Measurements from ENCODE around the gene ABHD12.
"Not testable (repeated sequence)": the region's sequence is repeated elsewhere in the genome, so short reads cannot be mapped to it uniquely, and the experiment has no call there.

Gene ABHD12

GRCh38 chr20:25390538-25391528 is at the start of gene ABHD12:
Gene ABHD12 (minus strand): TSS chr20:25390835. CDS start chr20:25390703, 132 bp downstream.
- peak; percentile 96 for DNase-seq (ENCODE audit: low spot score)

DNA sequence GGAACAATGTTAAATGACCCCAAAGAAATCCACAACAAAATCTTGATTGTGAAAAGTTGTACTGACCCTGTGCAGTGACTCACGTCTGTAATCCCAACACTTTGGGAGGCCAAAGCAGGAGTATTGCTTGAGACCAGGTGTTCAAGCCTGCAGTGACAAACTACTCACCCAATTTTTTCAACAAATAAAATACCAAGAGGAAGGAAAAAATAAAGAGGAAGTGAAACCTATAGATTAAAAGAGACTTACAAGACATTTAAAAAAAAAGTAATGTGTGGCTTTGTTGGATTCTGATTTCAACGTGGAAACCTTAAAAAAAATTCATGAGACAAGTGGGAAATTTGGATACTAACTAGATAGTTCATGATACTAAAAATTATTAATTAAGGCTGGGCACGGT is 48.7 kb upstream of the ABHD12 start:
- DNase-seq (ENCODE audit: low spot score), result no peak

DNA sequence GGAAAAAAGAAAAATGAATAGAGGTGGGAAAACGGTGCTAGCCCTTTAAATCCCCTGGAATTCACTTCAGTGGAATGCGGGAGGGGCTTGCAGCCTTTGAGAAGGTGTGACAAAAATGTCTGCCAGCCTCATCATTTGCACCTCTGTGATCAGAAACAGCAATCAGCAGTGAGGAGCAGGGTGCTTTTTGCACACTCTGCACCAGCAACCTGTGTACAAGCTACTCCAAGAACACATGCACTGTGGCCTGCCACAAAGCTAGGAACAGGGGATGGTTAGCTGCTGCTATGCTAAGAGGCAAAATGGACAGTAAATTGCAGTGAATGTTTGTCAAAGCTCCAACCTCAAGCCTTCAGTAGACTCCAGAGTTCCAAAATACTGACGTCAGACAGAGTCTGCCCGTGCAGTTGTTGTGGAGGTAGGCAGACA is 46.5 kb upstream of the ABHD12 start:
- no peak for DNase-seq (ENCODE audit: low spot score)

DNA sequence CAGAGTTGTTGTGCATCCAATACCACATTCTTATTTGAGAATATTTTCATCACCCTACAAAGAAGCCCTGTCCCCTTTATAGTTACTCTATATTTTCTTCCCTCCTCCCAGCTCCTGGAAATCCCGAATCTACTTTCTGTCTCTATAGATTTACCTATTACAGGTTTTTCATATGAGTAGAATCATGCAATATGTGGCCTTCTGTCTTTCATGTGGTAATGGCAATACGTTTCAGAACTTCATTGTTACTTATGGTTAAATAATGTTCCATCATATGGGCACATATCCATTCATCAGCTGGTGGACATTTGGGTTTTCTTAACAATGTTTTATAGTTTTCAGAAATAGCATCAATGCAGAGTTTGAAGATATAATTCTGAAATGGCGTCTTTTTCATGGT is 33.9 kb upstream of the ABHD12 start:
- DNase-seq (ENCODE audit: low spot score), result no peak

- DNase-seq (ENCODE audit: low spot score), result no peak
Measured at GRCh38 chr20:25422032-25422431, 31.4 kb upstream of the ABHD12 start.

DNA sequence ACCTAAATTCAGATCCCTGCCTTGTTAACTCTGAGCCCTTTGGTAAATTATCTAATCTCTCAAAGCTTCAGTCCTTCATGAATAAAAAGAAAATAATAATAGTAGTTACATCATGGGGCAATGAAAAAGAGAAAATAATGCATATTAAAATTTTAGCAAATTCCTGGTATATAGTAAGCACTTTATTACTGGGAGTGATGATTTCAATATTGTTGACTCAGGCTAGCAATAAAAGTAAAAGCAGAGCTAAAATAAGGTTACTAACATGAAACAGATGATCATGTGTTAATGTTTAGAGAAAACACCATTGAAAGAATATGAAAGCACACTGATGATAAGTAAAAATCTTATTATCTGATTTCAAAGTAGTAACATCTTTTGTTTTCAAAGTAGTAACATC is 30.5 kb upstream of the ABHD12 start:
- DNase-seq (ENCODE audit: low spot score), result no peak

DNA sequence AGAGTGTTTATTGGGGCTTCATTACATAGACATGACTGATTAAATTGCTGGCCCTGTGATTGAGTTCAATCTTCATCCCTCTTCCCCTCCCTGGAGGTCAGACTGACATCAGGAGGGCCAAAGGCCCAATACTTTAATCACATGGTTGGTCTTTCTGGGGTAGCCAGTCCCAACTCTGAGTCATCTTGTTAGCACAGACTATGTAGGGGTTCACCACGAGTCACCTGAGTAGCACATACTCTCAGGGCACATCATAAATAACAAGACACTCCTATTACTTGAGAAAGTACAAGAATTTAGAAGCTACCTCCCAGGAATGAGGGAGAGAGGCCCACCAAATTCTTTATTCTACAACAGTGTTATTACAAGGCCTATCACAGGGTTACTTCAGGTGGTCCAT is 28.1 kb upstream of the ABHD12 start:
- DNase-seq (ENCODE audit: low spot score), result no peak

DNA sequence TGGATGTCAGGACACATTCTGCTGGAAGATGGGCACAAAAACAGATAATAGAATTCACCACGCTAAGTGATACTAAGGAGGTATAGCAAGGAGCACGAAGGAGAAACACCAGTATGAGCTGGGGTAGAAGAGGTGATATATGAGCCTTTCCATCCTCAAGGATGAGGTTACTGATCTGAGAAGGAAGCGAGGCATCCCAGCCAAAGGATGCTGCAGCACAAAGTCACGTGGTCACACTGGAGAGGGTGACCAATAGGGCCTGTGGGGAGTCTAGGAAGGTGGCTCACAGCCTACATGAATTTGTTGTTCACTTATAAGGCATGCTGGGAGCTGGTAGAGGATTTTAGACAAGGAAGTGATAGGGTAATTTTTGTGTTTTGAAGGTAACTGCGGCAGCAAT is 18.3 kb upstream of the ABHD12 start:
- no peak for DNase-seq (ENCODE audit: low spot score)

- no peak for DNase-seq (ENCODE audit: low spot score)
Measured at GRCh38 chr20:25408170-25408547, 17.5 kb upstream of the ABHD12 start.

GRCh38 chr20:25407311-25408169 is 16.9 kb upstream of the ABHD12 start, which contains the start of gene GINS1:
Gene GINS1 (plus strand): TSS chr20:25407673. CDS start chr20:25407821, 148 bp downstream.
- DNase-seq (ENCODE audit: low spot score), result peak; percentile 71

DNA sequence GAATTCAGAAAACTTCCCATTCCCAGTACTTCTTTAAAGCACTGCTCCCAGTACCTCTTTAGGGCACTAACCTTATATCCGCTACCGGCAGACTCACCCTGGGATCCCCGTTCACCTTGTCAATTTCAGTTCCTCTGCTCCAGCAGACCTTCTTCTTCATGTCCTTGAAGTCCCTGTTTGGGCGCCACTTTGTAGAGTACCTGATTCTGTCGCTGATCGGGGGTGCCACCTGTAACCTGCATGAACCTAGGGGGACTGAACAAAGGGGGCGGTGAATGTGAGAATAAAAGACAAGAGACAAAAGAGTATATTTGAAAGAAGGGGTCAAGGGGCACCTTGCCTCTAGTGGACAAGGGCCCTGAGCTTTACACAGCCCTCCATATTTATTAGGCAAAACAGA is 11.9 kb upstream of the ABHD12 start:
- DNase-seq (ENCODE audit: low spot score), result no peak

- not testable (repeated sequence) for DNase-seq (ENCODE audit: low spot score)
Measured at GRCh38 chr20:25400291-25400732, 9.7 kb upstream of the ABHD12 start.

DNA sequence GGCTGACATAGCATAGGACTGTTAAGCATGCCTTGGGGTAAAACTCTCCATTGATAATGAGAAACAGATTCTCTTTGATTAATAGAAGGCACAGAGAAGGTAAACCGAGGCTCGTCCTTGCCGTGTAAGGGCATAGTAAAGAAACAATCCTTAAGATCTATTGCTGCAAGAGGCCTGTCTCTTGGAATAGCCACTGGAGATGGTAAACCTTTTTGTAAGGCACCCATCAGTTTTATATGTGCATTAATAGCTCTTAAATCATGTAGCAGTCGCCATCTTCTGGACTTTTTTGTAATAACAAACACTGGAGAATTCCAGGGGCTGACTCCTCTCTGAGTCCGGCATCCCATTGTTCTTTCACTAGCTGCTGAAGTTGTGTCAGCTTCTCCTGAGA is 8.4 kb upstream of the ABHD12 start:
- DNase-seq (ENCODE audit: low spot score), result peak; percentile 87

GRCh38 chr20:25398376-25399036 is 7.9 kb upstream of the ABHD12 start:
- DNase-seq (ENCODE audit: low spot score), result no peak

DNA sequence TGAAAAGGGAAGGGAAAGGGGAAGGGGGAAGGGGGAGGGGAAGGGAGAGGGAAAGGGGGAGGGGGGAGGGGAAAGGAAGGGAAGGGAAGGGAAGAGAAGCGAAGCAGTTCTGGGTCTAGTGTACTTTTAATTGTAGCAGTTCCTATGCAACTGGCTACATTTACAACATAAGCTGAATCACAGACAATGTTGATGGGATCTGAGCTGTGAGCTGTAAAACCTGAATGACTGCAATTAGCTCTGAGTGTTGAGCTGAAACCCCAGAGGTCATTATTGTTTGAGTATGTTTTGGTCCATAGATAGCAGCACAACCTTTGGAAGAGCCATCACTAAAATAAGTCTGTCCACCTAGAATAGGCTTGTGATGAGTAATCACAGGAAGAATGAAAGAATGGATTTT is 7.2 kb upstream of the ABHD12 start:
- DNase-seq (ENCODE audit: low spot score), result no peak

GRCh38 chr20:25397096-25397495 is 6.5 kb upstream of the ABHD12 start:
- DNase-seq (ENCODE audit: low spot score), result no peak

DNA sequence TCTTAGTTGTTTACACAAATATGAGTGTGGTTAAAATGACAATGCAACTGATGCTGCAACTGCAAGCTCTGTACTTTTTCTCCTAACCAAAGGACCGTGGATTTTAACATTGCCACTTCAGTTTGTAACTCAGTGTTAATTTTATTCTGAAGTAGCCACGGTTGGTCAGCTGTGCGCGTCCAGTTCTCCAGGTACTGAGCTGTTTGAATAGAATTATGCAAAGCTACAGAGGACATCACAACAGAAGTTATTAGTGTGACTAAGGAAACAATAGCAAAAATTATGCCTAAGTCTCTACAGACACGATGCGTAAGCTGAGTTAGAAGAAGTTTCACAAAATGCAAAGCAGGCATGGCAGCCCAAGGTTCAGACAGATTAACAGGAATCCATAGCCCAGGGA is 4.4 kb upstream of the ABHD12 start:
- no peak for DNase-seq (ENCODE audit: low spot score)

DNA sequence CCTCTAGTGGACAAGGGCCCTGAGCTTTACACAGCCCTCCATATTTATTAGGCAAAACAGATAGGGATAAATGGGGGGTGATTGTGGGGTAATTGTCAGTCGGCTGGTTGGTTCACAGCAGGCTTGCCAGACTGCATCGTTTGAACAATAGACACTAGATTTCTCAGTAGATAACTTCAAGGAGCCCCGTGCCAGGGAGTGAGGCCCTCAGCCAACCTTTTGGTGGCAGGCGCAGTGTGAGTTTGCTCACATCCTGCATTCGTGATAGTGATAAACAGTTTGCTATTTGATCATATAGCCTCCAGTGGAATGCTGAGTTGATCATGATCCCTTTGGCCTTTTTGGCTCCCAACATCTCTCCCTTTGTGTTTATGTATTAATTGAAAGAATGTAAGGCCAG is 3.6 kb upstream of the ABHD12 start:
- DNase-seq (ENCODE audit: low spot score), result no peak

DNA sequence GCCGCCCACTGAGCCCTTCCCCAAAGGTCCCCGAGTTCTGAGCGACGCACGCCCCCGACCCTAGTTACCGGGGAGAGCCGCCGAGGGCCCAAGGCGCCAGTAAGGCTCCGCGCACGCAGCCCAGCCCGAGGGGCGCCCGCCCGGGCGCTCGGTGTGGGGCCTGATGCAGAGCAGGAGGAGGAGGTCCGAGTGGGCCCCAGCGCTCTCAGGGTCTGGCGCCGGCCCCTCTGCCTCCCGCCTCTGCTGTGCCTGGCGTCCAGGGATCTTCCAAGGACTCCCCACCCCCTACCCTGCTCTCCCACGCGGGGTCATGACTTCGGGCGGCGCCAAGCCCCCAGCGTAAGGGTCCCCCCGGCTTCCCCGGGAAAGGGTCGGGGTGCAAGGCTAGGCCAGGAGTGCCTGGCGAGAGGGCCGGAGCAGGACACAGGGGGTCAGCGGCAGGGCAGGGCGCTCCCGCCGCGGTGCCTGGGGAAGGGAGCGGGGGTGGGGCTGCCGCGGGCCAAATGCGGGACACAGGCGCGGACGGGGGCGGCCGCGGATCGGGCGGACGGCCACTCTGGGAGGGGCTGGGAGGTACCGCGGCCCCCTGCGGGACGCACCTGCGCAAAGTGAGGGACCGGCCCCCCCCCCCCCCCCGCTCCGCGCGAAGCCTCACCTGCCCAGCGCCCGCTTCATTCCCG is 637 bp downstream of the ABHD12 start:
- DNase-seq (ENCODE audit: low spot score), result no peak

DNA sequence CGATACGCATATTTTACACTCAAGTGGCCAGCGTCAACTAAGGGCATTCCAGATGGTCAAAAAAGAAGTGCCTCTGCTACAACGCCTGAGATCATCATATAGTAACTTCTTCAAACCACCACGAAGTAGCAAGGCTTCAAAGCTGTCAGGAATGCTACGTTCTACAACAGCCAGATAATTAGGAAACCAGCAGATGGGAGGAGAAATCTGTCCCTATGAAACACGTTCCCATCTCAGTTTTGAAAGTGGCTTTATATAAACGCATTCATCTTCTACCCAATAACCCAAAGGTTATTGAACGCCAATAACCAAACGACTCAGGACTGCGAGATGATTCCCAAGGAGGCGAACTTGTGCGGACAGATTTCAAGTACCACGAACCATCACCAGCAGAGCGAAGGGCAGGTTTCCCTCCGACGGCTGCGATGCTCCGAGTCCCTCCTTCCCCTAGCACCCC is 1.2 kb downstream of the ABHD12 start:
- DNase-seq (ENCODE audit: low spot score), result no peak

- no peak for DNase-seq (ENCODE audit: low spot score)
Measured at GRCh38 chr20:25382704-25383370, 7.8 kb downstream of the ABHD12 start.

Data from globus pallidus (tissue), 1 donor.